K562 treated with DMSO at 1 percent for 48 hours (cell line): ENCODE data around the gene TSR3. TPM values are rescaled to one million over a fixed set of nuclear protein-coding genes. Genes with fewer than 3 reads are reported as not detected.

Source experiments
- total RNA-seq: library from RNA; unstranded; fragments of 300-600 nt; gene quantifications from 2 replicates; pipeline ENCODE4 v1.2.3, GENCODE V29; 2022; ENCODE audit warnings: low replicate concordance; ENCODE audit errors: extremely low read depth

The TSR3 gene
- total RNA-seq = not detected in 2 replicates

GRCh38 chr16:1351582-1352362, at the start of gene TSR3, which contains the start of gene GNPTG:
TSS of gene TSR3 (minus strand) at chr16:1351878. CDS start at chr16:1351804, 74 bp downstream.
TSS of gene GNPTG (plus strand) at chr16:1351931. CDS start at chr16:1351966, 35 bp downstream.

GRCh38 chr16:1333149-1333812, 18.4 kb downstream of the TSR3 start, which contains the start of gene BAIAP3:
TSS of gene BAIAP3 (plus strand) at chr16:1333645. CDS start at chr16:1338550, 4,905 bp downstream.

DNA sequence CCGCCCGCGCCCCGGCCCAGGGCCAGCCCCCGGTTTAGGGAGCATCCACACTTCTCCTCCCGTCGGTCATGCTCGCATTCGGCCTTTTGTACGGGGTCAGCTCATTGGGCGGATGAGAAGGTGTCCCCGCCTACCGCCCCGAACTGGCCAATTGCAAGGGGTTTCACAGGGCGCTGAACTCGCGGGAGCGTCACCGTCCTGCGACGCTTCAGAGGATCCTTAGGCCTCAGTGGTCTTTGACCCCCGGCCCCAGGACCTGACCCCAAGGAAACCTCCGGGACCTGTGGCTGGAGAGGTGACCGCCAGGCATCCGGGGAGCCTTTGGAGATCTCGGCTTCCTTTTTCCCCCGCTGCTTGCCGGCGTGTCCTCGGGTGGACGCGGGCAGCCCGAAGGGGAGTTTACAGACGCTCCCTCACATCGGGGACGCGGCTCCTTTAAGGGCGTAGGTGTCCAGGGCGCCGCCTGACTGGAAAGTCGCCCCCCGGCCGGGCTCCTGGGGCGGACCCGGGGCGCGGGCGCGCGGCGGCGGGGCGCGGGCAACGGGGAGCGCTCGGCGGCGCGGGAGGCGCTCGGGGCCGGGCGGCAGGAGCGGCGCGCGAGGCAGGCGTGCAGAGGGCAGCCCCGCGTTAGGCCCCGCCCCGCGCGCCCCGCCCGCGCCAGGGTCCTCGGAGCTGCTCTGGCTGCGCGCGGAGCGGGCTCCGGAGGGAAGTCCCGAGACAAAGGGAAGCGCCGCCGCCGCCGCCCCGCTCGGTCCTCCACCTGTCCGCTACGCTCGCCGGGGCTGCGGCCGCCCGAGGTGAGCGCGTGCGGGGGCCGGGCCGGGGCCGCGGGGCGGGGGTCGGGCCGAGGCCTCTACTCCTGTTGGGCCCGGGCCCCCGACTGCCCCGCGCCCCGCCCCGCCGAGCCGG, 42.4 kb downstream of the TSR3 start, which contains the start of gene UBE2I:
UBE2I (plus strand) TSS at position 660 of the 909 bp plus-strand sequence. CDS start 4,395 bp downstream, outside the sequence.

Other genes starting within 250 kb of the TSR3 start
- not detected in 2 replicates for gene CACNA1H, start 198.8 kb downstream of the TSR3 start, total RNA-seq
- gene TPSG1, start 126.6 kb downstream of the TSR3 start, total RNA-seq = not detected in 2 replicates
- gene TPSB2, start 121.7 kb downstream of the TSR3 start, total RNA-seq = not detected in 2 replicates
- gene TPSAB1, start 111.2 kb downstream of the TSR3 start, total RNA-seq = not detected in 2 replicates
- gene TPSD1, start 95.8 kb downstream of the TSR3 start, total RNA-seq = not detected in 2 replicates
- gene UBE2I, start 42.2 kb downstream of the TSR3 start, total RNA-seq = not detected in 2 replicates
- not detected in 2 replicates for gene BAIAP3, start 18.2 kb downstream of the TSR3 start, total RNA-seq
- gene GNPTG, start 53 bp upstream of the TSR3 start, total RNA-seq = not detected in 2 replicates
- gene UNKL, start 62.8 kb upstream of the TSR3 start, total RNA-seq = not detected in 2 replicates
- gene UQCC4, start 68.9 kb upstream of the TSR3 start, total RNA-seq = not detected in 2 replicates
- gene PERCC1, start 79.2 kb upstream of the TSR3 start, total RNA-seq = not detected in 2 replicates
- not detected in 2 replicates for gene CCDC154, start 92.7 kb upstream of the TSR3 start, total RNA-seq
- gene CLCN7, start 123.2 kb upstream of the TSR3 start, total RNA-seq = not detected in 2 replicates
- gene PTX4, start 137.1 kb upstream of the TSR3 start, total RNA-seq = not detected in 2 replicates
- not detected in 2 replicates for gene TELO2, start 141.5 kb upstream of the TSR3 start, total RNA-seq
- gene TMEM204, start 181.8 kb upstream of the TSR3 start, total RNA-seq = not detected in 2 replicates